ENCODE results near the gene SLC7A6OS. TPM values are rescaled to one million over a fixed set of nuclear protein-coding genes. Genes with fewer than 3 reads are reported as not detected.

Gene SLC7A6OS
- total RNA-seq, 1 donor from 2014 or later = 23.3 TPM

DNA sequence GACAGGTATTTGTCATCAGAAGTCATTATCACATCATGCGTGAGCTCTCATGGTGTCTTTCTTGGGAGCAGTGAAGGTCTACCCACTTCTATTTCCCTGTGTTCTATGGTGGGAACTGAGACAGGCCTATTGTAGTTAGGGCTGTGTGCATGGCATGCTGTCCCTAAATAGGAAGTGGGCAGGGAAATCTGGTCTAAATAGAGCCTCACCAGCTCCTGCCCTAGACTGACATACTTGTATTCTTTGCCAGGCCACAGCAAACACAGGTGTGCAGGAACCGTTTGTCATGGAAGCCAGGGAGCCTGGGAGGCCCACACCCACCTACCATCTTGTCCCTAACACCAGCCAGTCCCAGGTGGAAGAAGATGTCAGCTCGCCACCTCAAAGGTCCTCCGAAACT, 36.3 kb downstream of the SLC7A6OS start:
- H3K4me3 Mint-ChIP-seq = no peak overlapping the region
- H3K27ac Mint-ChIP-seq = peak overlapping the region; percentile 5
- H3K27me3 Mint-ChIP-seq (ENCODE audit: low read depth) = no peaks in the 10 kb centered on the region

DNA sequence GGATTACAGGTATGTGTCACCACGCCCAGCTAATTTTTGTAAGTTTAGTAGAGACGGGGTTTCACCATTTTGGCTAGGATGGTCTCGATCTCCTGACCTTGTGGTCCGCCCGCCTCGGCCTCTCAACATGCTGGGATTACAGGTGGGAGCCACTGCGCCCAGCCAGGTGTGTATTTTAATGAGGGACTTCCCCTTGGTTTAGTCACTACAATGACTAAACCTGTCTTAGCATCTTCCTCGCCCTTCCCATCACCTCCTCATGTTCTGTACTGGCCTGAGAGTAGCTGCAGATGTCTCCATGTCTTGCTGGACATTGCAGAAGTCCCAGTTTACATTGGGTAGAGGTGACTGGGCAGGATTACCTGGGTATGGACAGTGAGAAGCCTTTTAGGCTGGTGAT, 36.9 kb downstream of the SLC7A6OS start:
- no peak for DNase-seq (ENCODE audit: low spot score in 2 of 2, unreplicated experiment in 2 of 2)
- TF ChIP-seq, protein P1, sequence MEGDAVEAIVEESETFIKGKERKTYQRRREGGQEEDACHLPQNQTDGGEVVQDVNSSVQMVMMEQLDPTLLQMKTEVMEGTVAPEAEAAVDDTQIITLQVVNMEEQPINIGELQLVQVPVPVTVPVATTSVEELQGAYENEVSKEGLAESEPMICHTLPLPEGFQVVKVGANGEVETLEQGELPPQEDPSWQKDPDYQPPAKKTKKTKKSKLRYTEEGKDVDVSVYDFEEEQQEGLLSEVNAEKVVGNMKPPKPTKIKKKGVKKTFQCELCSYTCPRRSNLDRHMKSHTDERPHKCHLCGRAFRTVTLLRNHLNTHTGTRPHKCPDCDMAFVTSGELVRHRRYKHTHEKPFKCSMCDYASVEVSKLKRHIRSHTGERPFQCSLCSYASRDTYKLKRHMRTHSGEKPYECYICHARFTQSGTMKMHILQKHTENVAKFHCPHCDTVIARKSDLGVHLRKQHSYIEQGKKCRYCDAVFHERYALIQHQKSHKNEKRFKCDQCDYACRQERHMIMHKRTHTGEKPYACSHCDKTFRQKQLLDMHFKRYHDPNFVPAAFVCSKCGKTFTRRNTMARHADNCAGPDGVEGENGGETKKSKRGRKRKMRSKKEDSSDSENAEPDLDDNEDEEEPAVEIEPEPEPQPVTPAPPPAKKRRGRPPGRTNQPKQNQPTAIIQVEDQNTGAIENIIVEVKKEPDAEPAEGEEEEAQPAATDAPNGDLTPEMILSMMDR (IDR thresholded peaks at IDR 0.05; ENCODE audit: unreplicated experiment) = no peak
- peak overlapping the region; percentile 5 for H3K27ac Mint-ChIP-seq
- H3K27me3 Mint-ChIP-seq (ENCODE audit: low read depth) = no peaks in the 10 kb centered on the region
- peaks cover 11% of the 10 kb centered on the region for H3K36me3 Mint-ChIP-seq
- no peak overlapping the region for H3K4me3 Mint-ChIP-seq
- H3K9me3 Mint-ChIP-seq = no peaks in the 10 kb centered on the region
- H3K4me1 Mint-ChIP-seq = peaks cover 16% of the 10 kb centered on the region

More for the DNA sequence above, 36.3 kb downstream of the SLC7A6OS start:
- TF ChIP-seq, protein P1 (IDR thresholded peaks at IDR 0.05; ENCODE audit: unreplicated experiment) = no peak
- Mint-ChIP-seq H3K4me1 (peaks cover 10% of the 10 kb centered on the region), H3K9me3 (no peaks in the 10 kb centered on the region), H3K36me3 (peaks cover 14% of the 10 kb centered on the region)
- no peak for DNase-seq (ENCODE audit: low spot score in 2 of 2, unreplicated experiment in 2 of 2)

DNA sequence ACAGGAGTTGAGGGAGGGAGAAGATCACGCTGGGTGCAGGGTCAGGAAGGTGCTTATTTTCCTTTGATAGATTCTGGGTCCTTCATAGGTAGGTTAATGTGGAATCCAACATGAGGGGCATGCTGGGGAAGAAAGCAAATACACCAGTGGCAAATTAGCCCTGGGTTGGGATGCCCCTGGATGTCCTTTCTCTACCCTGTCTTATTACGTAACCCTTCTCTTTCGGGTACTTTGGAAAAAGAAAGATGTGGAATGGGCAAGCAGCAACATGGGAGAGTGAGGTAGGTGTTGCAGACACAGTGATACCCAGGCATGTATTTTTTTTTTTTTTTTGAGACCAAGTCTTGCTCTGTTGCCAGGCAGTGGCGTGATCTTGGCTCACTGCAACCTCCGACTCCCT, 37.3 kb downstream of the SLC7A6OS start:
- Mint-ChIP-seq H3K27ac (no peak overlapping the region), H3K27me3 (ENCODE audit: low read depth) (no peaks in the 10 kb centered on the region), H3K36me3 (peaks cover 11% of the 10 kb centered on the region), H3K4me1 (peaks cover 16% of the 10 kb centered on the region), H3K4me3 (no peak overlapping the region), H3K9me3 (no peaks in the 10 kb centered on the region)
- TF ChIP-seq, protein P1 (IDR thresholded peaks at IDR 0.05; ENCODE audit: unreplicated experiment) = no peak
- no peak for DNase-seq (ENCODE audit: low spot score in 2 of 2, unreplicated experiment in 2 of 2)

DNA sequence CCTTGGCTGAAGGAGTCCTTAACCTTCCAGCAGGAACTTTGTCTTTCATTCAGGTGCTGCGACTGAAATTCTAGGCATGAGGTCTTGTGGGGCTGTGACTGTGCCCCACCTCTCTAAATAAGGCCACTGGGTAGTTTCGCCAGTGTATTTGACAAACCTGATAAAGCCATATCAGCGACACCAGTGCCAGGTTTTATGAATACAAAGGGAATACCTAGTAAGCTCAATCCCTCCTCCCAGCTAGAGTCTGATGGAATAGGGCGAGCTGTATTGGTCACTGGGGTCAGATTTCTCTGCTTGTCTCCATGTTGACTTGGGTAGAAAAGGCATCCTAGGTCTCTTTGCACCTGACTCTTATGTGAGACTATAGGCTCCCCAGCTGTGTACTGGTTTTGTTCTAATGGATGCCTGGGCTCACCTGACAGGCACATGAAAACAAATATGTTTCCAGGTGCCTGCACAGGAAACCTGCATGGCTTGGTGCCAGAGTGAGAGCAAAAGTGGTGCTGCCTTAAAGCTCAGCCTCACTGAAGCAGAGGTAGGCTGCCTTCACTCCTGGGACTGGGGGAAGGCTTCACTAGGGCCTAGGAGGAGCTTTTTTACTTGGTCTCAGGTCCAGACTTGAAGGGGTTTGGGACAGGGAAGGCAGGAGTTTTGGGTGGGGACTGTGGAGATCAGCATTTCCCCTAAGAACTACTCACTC, 38.1 kb downstream of the SLC7A6OS start:
- H3K9me3 Mint-ChIP-seq = no peaks in the 10 kb centered on the region
- no peak overlapping the region for H3K4me3 Mint-ChIP-seq
- no peak overlapping the region for H3K27ac Mint-ChIP-seq
- no peaks in the 10 kb centered on the region for H3K27me3 Mint-ChIP-seq (ENCODE audit: low read depth)
- peaks cover 11% of the 10 kb centered on the region for H3K36me3 Mint-ChIP-seq
- DNase-seq (ENCODE audit: low spot score in 2 of 2, unreplicated experiment in 2 of 2) = no peak
- TF ChIP-seq, protein P1 (IDR thresholded peaks at IDR 0.05; ENCODE audit: unreplicated experiment) = no peak
- H3K4me1 Mint-ChIP-seq = peaks cover 24% of the 10 kb centered on the region

- peak overlapping the region; percentile 50 for H3K27ac Mint-ChIP-seq
Measured at GRCh38 chr16:68270353-68270752, 40.4 kb downstream of the SLC7A6OS start.

More at GRCh38 chr16:68270353-68270752, 40.4 kb downstream of the SLC7A6OS start:
- Mint-ChIP-seq H3K4me3 (no peak overlapping the region), H3K4me1 (peaks cover 32% of the 10 kb centered on the region), H3K36me3 (peaks cover 9% of the 10 kb centered on the region), H3K9me3 (no peaks in the 10 kb centered on the region), H3K27me3 (ENCODE audit: low read depth) (no peaks in the 10 kb centered on the region)
- TF ChIP-seq, protein P1 (IDR thresholded peaks at IDR 0.05; ENCODE audit: unreplicated experiment) = no peak
- DNase-seq (ENCODE audit: low spot score in 2 of 2, unreplicated experiment in 2 of 2) = no peak

Measured in mesothelial cell of epicardium (in vitro differentiated cells).